Measurements from ENCODE around the gene PBX1. TPM values are rescaled to one million over a fixed set of nuclear protein-coding genes. Genes with fewer than 3 reads are reported as not detected.

The PBX1 gene
- total and polyA plus RNA-seq, 2 experiments from 2014 or later = 40.0 to 104 TPM

- TF ChIP-seq ETS1 (IDR thresholded peaks at IDR 0.05) = no peak
- TF ChIP-seq EZH2 (IDR thresholded peaks at IDR 0.05; ENCODE audit: low read depth, unreplicated experiment) = no peak
- no peak for TF ChIP-seq STAT1 (IDR thresholded peaks at IDR 0.05; ENCODE audit: unreplicated experiment)
- no peak for TF ChIP-seq JUNB (IDR thresholded peaks at IDR 0.05; ENCODE audit: unreplicated experiment)
These were observed 101.8 kb downstream of the PBX1 start (continued) for GRCh38 chr1:164660775-164661174.

GRCh38 chr1:164662462-164662861 lies 103.5 kb downstream of the PBX1 start:
- Mint-ChIP-seq H3K36me3 (ENCODE audit: low read depth) (peaks cover 3% of the 10 kb centered on the region; the same call in 1 of the 3 replicates), H3K4me1 (peaks cover 63% of the 10 kb centered on the region), H3K9me3 (no peaks in the 10 kb centered on the region), H3K27ac (no peak overlapping the region), H3K27me3 (ENCODE audit: insufficient read depth, low read depth, poor library complexity) (peaks cover 7% of the 10 kb centered on the region), H3K4me3 (no peak overlapping the region)
- Histone ChIP-seq H3F3A (replicated peaks; ENCODE audit: low read depth) (no peaks in the 10 kb centered on the region), H3K4me3 (no peak overlapping the region), H3K4me2 (no peak overlapping the region), H3K27me3 (ENCODE audit: insufficient read depth) (no peaks in the 10 kb centered on the region), H3K9me2 (ENCODE audit: insufficient read depth) (no peaks in the 10 kb centered on the region), H3K36me3 (ENCODE audit: insufficient read depth) (no peaks in the 10 kb centered on the region), H3K27ac (ENCODE audit: low read depth) (no peak overlapping the region), H3K79me2 (replicated peaks; ENCODE audit: insufficient read depth) (peaks cover 97% of the 10 kb centered on the region), H2AFZ (no peak overlapping the region), H3K4me1 (ENCODE audit: insufficient read depth) (peaks cover 41% of the 10 kb centered on the region), H4K20me1 (replicated peaks; ENCODE audit: insufficient read depth) (peaks cover 41% of the 10 kb centered on the region)
- ATAC-seq (peak; percentile 21; the same call in 2 of the 3 replicates), DNase-seq (ENCODE audit: low spot score) (peak; percentile 38)
- TF ChIP-seq, protein P1, sequence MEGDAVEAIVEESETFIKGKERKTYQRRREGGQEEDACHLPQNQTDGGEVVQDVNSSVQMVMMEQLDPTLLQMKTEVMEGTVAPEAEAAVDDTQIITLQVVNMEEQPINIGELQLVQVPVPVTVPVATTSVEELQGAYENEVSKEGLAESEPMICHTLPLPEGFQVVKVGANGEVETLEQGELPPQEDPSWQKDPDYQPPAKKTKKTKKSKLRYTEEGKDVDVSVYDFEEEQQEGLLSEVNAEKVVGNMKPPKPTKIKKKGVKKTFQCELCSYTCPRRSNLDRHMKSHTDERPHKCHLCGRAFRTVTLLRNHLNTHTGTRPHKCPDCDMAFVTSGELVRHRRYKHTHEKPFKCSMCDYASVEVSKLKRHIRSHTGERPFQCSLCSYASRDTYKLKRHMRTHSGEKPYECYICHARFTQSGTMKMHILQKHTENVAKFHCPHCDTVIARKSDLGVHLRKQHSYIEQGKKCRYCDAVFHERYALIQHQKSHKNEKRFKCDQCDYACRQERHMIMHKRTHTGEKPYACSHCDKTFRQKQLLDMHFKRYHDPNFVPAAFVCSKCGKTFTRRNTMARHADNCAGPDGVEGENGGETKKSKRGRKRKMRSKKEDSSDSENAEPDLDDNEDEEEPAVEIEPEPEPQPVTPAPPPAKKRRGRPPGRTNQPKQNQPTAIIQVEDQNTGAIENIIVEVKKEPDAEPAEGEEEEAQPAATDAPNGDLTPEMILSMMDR (conservative IDR thresholded peaks at IDR 0.05; ENCODE audit: low read depth in 2 of 2) = peak in 1 of 2 experiments; percentile 50; a peak in 3 of 4 replicates
- TF ChIP-seq ZNF114 (CRISPR knock-in tag; IDR thresholded peaks at IDR 0.05) (no peak), NANOG (IDR thresholded peaks at IDR 0.05; ENCODE audit: borderline replicate concordance) (no peak)

GRCh38 chr1:164662955-164663354 lies 104.0 kb downstream of the PBX1 start:
- Mint-ChIP-seq H3K4me1 (peaks cover 63% of the 10 kb centered on the region), H3K36me3 (ENCODE audit: low read depth) (peaks cover 3% of the 10 kb centered on the region; the same call in 1 of the 3 replicates)
- H3K27ac ChIP-seq (ENCODE audit: low read depth) = no peak overlapping the region
- TF ChIP-seq, protein P2, sequence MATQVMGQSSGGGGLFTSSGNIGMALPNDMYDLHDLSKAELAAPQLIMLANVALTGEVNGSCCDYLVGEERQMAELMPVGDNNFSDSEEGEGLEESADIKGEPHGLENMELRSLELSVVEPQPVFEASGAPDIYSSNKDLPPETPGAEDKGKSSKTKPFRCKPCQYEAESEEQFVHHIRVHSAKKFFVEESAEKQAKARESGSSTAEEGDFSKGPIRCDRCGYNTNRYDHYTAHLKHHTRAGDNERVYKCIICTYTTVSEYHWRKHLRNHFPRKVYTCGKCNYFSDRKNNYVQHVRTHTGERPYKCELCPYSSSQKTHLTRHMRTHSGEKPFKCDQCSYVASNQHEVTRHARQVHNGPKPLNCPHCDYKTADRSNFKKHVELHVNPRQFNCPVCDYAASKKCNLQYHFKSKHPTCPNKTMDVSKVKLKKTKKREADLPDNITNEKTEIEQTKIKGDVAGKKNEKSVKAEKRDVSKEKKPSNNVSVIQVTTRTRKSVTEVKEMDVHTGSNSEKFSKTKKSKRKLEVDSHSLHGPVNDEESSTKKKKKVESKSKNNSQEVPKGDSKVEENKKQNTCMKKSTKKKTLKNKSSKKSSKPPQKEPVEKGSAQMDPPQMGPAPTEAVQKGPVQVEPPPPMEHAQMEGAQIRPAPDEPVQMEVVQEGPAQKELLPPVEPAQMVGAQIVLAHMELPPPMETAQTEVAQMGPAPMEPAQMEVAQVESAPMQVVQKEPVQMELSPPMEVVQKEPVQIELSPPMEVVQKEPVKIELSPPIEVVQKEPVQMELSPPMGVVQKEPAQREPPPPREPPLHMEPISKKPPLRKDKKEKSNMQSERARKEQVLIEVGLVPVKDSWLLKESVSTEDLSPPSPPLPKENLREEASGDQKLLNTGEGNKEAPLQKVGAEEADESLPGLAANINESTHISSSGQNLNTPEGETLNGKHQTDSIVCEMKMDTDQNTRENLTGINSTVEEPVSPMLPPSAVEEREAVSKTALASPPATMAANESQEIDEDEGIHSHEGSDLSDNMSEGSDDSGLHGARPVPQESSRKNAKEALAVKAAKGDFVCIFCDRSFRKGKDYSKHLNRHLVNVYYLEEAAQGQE (IDR thresholded peaks at IDR 0.05; ENCODE audit: unreplicated experiment) = no peak
- TF ChIP-seq ZNF331 (CRISPR knock-in tag; IDR thresholded peaks at IDR 0.05; ENCODE audit: low read depth) (no peak), CREB1 (CRISPR knock-in tag; IDR thresholded peaks at IDR 0.05; ENCODE audit: low read depth) (no peak), EZH2 (IDR thresholded peaks at IDR 0.05; ENCODE audit: low read depth, unreplicated experiment) (no peak), NANOG (IDR thresholded peaks at IDR 0.05; ENCODE audit: borderline replicate concordance) (no peak), ETS1 (IDR thresholded peaks at IDR 0.05) (no peak), EZH2phosphoT487 (IDR thresholded peaks at IDR 0.05; ENCODE audit: unreplicated experiment) (no peak), JUNB (IDR thresholded peaks at IDR 0.05; ENCODE audit: unreplicated experiment) (no peak), STAT1 (IDR thresholded peaks at IDR 0.05; ENCODE audit: unreplicated experiment) (no peak)

More at GRCh38 chr1:164662955-164663354, 104.0 kb downstream of the PBX1 start:
- Histone ChIP-seq H2AFZ (no peak overlapping the region), H3K4me1 (ENCODE audit: insufficient read depth) (peaks cover 40% of the 10 kb centered on the region), H4K20me1 (replicated peaks; ENCODE audit: insufficient read depth) (peaks cover 43% of the 10 kb centered on the region), H3K27me3 (ENCODE audit: insufficient read depth) (no peaks in the 10 kb centered on the region), H3K9me2 (ENCODE audit: insufficient read depth) (no peaks in the 10 kb centered on the region), H3K4me3 (no peak overlapping the region), H3K4me2 (no peak overlapping the region), H3K79me2 (replicated peaks; ENCODE audit: insufficient read depth) (peaks cover 96% of the 10 kb centered on the region), H3K36me3 (ENCODE audit: insufficient read depth) (no peaks in the 10 kb centered on the region), H3F3A (replicated peaks; ENCODE audit: low read depth) (0 out of 2 replicates have a peak, but pooled peaks cover 3% of the 10 kb centered on the region)
- DNase-seq (ENCODE audit: low spot score) (no peak), ATAC-seq (no peak)
- Mint-ChIP-seq H3K4me3 (no peak overlapping the region), H3K27me3 (ENCODE audit: insufficient read depth, low read depth, poor library complexity) (peaks cover 9% of the 10 kb centered on the region), H3K9me3 (no peaks in the 10 kb centered on the region), H3K27ac (no peak overlapping the region; the same call in 1 of the 2 replicates)

All from GM23338 (cell line).